SK-MEL-5 (cell line): ENCODE results near the gene RRP12. TPM values are rescaled to one million over a fixed set of nuclear protein-coding genes. Genes with fewer than 3 reads are reported as not detected.
A peak's percentile ranks its signal among the peaks of the same experiment; 100 is the strongest.
"Not testable (repeated sequence)": the region's sequence is repeated elsewhere in the genome, so short reads cannot be mapped to it uniquely, and the experiment has no call there.

Experiments used
- DNase-seq: peaks from one replicate; pipeline ENCODE4 v3.0.0-alpha.2; 2016; ENCODE audit warnings: low read depth, low spot score
- in situ Hi-C: cut with HindIII; loops from 2 replicates; pipeline ENCODE4 v1.10.0; 2016; ENCODE audit warnings: low sequenced_read_pairs, high pct_unique_total_duplicates, low pct_unique_long_range_greater_than_20kb
- total RNA-seq: library from RNA; depleted of rRNA; stranded (reverse); fragments of >200 nt; shearing (Covaris generic); gene quantifications from 2 replicates; pipeline ENCODE4 v1.2.3, GENCODE V29; 2014

Gene RRP12
- total RNA-seq, 1 experiment from 2014 or later: 24.1 TPM

GRCh38 chr10:97356318-97356914 is 44.7 kb downstream of the RRP12 start:
- in situ Hi-C loops: no loop called here
- peak; percentile 5 for DNase-seq

DNA sequence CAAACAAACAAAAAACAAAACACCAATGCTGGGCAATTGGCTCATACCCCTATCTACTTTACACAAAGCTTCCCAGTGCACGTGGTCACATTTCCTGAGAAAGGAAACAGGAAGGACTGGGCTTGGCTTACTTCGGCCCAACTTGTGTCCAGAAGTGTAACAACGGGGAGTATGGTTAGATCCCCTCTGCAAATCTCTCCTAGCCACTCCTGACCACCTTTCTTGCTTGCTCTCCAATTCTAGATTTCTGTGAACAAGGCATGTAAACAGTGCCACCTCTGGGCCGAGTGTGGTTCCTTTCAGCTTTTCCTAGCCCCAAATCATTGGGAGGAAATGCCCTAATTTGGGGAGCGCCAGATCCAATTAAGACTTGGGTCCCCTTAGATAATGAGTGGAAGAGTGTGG is 45.6 kb downstream of the RRP12 start:
- DNase-seq: peak; percentile 30
- in situ Hi-C loops: no loop called here

GRCh38 chr10:97353945-97354344 is 47.2 kb downstream of the RRP12 start:
- in situ Hi-C loops: no loop called here
- no peak for DNase-seq

- in situ Hi-C loops: no loop called here
- DNase-seq: no peak
These were observed 51.2 kb downstream of the RRP12 start for GRCh38 chr10:97349752-97350513.

DNA sequence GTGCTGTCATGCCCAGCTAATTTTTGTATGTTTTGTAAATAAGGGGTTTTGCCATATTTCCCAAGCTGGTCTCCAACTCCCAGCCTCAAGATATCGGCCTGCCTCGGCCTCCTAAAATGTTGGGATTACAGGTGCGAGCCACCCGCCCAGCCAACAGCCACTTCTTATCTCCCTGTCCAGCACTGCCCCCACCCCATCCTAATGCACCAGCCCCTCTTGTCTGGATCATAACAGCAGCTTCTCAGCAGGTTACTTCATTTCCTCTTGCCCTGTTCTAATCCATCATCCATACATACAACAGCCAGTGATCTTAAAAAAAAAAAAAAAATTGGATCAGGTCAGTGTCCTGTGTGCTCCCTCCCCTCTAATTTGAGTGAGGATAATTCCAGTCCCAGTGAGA is 53.8 kb downstream of the RRP12 start:
- no peak for DNase-seq
- in situ Hi-C loops: no loop called here

GRCh38 chr10:97343664-97344063 is 57.5 kb downstream of the RRP12 start:
- DNase-seq, in situ Hi-C loops: not testable (repeated sequence)

- in situ Hi-C loops: no loop called here
- DNase-seq: no peak
These were observed 59.7 kb downstream of the RRP12 start for GRCh38 chr10:97341416-97341815.

DNA sequence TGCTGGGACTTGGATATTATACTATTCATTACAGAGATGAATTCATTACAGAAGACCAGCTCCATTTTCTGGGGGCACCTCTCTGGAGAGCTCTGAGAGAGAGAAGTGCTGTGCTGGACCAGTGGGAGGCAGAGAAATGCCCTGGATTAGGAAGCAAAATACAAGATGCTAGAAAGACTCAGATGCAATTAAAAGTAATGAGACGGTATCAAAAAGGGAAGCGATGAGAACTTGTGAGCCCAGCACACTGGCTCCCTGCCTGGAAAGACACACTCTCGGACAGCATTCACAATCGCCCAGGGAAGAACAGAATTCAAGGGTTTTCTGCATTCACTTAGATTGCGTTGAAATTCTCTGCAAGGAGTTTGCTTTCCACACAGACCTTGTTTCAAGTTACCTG is 63.1 kb downstream of the RRP12 start:
- in situ Hi-C loops: no loop called here

GRCh38 chr10:97336942-97337831 is 64.0 kb downstream of the RRP12 start:
- no peak for DNase-seq
- in situ Hi-C loops: no loop called here

More for the DNA sequence above, 63.1 kb downstream of the RRP12 start:
- no peak for DNase-seq

DNA sequence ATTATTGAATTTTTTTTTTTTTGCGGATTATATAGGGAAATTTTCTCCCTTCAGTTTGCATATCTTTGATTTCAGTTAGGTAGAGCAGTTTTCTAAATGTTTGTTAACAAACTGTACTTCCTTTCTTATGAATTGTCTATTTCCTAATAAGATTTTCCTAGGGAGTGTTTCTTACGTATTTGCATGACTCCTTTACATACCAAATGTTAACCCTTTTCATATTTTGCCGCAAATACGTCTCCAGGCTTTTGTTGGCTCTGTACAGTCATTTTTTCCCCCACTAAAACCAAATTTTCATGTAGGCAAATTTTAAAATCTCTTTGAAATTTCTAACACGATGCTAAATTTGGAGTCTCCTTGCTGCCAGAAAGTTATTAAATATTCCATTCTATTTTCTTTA is 64.7 kb downstream of the RRP12 start:
- in situ Hi-C loops: no loop called here
- DNase-seq: no peak

DNA sequence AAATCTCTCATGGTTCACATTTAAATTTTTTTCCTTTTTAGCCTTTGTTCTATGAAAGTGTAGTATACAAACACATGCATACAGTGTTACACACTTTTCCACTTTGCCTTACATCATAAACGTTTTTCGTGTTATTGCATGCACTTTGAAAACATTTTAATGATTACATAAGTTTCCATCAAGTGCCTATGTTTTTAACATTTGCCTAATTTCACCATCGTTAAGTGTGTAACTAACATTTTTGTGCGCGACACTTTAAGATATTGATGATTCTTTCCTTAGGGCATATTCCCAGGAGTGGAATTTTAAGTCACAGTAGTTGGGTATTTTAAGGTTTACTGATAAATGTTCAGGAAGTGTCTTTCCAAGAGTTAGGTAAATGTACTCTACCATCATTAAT is 65.1 kb downstream of the RRP12 start:
- DNase-seq: no peak
- in situ Hi-C loops: no loop called here

DNA sequence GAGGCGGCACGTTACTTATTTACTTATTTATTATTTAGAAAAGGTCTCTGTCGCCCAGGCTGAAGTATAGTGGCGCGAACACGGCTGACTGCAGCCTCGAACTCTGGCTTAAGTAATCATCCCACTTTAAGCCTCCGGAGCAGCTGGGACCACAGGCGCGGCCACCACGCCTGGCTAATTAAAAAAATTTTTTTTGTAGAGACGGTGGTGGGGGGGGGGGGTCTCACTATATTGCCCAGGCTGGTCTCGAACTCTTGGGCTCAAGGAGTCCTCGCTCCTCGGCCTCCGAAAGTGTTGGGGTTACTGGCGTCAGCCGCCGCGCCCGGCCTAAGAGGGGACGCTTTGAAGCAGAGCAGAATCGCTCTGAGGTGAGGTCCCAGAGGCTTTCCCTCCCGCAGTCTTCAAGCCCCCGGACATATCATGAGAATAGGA is 65.9 kb downstream of the RRP12 start:
- DNase-seq: no peak
- in situ Hi-C loops: no loop called here

DNA sequence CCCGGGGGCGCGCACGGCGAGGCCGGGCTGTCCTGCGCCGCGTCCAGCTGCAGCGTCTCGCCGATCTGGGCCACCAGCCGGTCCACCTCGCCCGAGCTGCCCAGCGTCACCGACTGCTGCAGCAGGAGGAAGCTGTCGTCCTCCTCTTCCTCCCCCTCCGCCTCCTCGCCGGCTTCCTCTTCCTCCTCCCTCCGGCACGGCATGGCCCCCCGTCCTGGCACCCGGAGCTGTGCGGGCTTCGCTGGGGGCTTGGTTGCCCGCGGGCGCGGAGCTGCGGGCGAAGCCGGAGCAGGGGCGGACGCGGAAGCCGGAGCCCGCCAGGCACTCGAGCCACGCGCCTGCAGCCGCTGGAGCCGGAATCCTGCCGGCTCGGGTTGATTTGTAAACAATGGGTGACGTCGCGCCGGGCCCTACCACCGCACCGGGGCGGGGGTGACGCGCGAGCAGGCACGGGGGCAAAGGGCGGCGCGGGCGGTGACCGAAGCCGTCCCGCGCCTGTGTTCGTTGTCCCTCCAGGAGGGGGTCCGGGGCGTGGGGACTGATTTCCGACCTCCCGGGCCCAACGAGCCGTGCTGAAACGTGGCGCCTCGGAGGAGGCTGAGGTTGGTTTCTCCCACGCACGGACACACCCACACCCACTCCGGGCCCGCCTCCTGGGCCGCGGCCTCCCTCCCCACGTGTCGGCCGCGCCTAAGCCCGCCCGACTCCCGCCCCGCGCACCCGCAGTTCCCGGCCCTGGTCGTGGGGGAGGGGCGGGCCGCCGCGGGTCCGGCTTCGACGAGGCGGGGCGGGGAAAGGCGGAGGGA is 66.6 kb downstream of the RRP12 start, which contains the start of gene FRAT2:
Gene FRAT2 (minus strand): TSS at position 360 of the 806 bp plus-strand sequence. CDS start 157 bp downstream, at position 203.
- DNase-seq: peak; percentile 82
- in situ Hi-C loops: no loop called here

- peak; percentile 38 for DNase-seq
- in situ Hi-C loops: no loop called here
These were observed 67.4 kb downstream of the RRP12 start for GRCh38 chr10:97333601-97334369.

- peak; percentile 49 for DNase-seq
- in situ Hi-C loops: no loop called here
These were observed 67.9 kb downstream of the RRP12 start for GRCh38 chr10:97333351-97333600.

- in situ Hi-C loops: no loop called here
- DNase-seq: peak; percentile 68
These were observed 68.4 kb downstream of the RRP12 start for GRCh38 chr10:97332591-97333350.
